Kidney epithelial cell (primary cell): ENCODE measurements around the gene SVOPL. TPM values are rescaled to one million over a fixed set of nuclear protein-coding genes. Genes with fewer than 3 reads are reported as not detected.
"Not testable (repeated sequence)": the region's sequence is repeated elsewhere in the genome, so short reads cannot be mapped to it uniquely, and the experiment has no call there.

Experiments
- DNase-seq: peaks from one replicate; pipeline ENCODE4 v3.0.0-alpha.2; 2010; ENCODE audit warnings: low read depth
- H3K27me3 ChIP-seq: 2 replicates; pipeline ENCODE4 v1.6.0; 2011; ENCODE audit warnings: low read length; ENCODE audit not compliant: control insufficient read depth, insufficient read depth
- H3K36me3 ChIP-seq: 2 replicates; pipeline ENCODE4 v1.5.1; 2011; ENCODE audit warnings: low read length; ENCODE audit not compliant: control insufficient read depth, insufficient read depth
- H3K4me3 ChIP-seq: 2 replicates; pipeline ENCODE4 v1.5.1; 2011; ENCODE audit warnings: low read depth, mild to moderate bottlenecking, control low read depth, low read length
- CTCF ChIP-seq: IDR thresholded peaks from 2 replicates; pipeline ENCODE4 v1.5.1; 2011; ENCODE audit warnings: mild to moderate bottlenecking, moderate library complexity, low read length, control low read depth, inconsistent platforms; ENCODE audit not compliant: insufficient read depth, poor library complexity, severe bottlenecking
- total RNA-seq: library from RNA; depleted of rRNA; stranded (reverse); fragments of >200 nt; gene quantifications from 2 replicates; pipeline ENCODE4 v1.2.3, GENCODE V29; 2015

Gene SVOPL
- total RNA-seq, 1 donor from 2014 or later = not detected

- no peak for TF ChIP-seq CTCF
- H3K27me3 ChIP-seq = no peaks in the 10 kb centered on the region
- no peaks in the 10 kb centered on the region for H3K36me3 ChIP-seq
- DNase-seq = no peak
- H3K4me3 ChIP-seq = no peak overlapping the region
These were observed 40.2 kb upstream of the SVOPL start for GRCh38 chr7:138741453-138741735.

- H3K4me3 ChIP-seq = no peak overlapping the region
- H3K36me3 ChIP-seq = no peaks in the 10 kb centered on the region
- H3K27me3 ChIP-seq = no peaks in the 10 kb centered on the region
- DNase-seq = no peak
- TF ChIP-seq CTCF = no peak
These were observed 38.7 kb upstream of the SVOPL start for GRCh38 chr7:138739859-138740258.

GRCh38 chr7:138738551-138739335 is 37.6 kb upstream of the SVOPL start:
- TF ChIP-seq CTCF = peak; percentile 92
- Histone ChIP-seq H3K27me3 (no peaks in the 10 kb centered on the region), H3K4me3 (no peak overlapping the region), H3K36me3 (no peaks in the 10 kb centered on the region)
- DNase-seq = peak; percentile 55

DNA sequence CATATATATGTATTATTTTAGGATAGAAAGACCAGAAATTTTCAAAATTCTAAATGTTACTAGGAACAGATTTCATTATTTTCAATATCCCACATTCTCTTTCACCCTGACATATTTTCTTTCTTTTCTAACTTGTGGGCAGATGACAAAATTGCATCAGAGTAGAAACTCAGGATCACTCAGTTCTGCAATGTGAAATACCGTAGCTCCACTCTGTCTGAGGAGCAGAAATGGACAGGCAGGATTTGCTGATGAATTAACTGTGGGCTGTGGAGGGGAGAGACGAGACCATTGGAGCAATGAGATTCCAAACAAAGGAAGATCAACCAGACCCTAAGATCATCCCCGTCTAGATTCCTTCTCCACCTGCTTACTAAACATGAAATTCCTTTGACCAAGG is 37.0 kb upstream of the SVOPL start:
- no peak overlapping the region for H3K4me3 ChIP-seq
- no peaks in the 10 kb centered on the region for H3K36me3 ChIP-seq
- H3K27me3 ChIP-seq = no peaks in the 10 kb centered on the region
- TF ChIP-seq CTCF = no peak
- no peak for DNase-seq

DNA sequence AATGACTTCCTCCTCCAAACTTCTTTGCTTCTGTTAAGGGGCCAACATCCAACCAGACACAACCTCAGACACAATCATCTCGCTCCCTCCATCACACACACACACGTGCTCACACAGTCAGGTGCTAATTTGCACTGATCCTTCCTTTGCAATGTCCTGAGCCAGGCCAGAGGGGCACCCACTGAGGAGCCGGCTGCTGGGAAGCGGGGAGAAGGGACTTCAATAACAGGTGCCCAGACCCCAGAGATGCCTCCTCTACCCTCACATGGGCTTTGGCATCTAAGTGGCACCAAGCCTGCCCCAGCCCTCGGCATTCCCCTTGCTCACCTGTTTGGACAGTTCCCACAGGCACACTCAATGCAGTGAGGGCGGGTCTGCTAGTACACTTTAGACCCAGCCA is 34.2 kb upstream of the SVOPL start:
- H3K27me3 ChIP-seq = no peaks in the 10 kb centered on the region
- no peaks in the 10 kb centered on the region for H3K36me3 ChIP-seq
- no peak overlapping the region for H3K4me3 ChIP-seq
- DNase-seq = no peak
- TF ChIP-seq CTCF = no peak

GRCh38 chr7:138731733-138732132 is 30.6 kb upstream of the SVOPL start:
- not testable (repeated sequence) for H3K36me3 ChIP-seq, H3K4me3 ChIP-seq

More at GRCh38 chr7:138731733-138732132, 30.6 kb upstream of the SVOPL start:
- H3K27me3 ChIP-seq, DNase-seq: not testable (repeated sequence)
